Lung (tissue), 12 donors: ENCODE results near the gene CRTAC1. TPM values are rescaled to one million over a fixed set of nuclear protein-coding genes. Genes with fewer than 3 reads are reported as not detected.

Experiments used
- ATAC-seq: fragments of 200-7000 bp; cut with Tn5 transposase; one replicate; pipeline ENCODE4 v1.9.1; 2020; ENCODE audit warnings: moderate number of reproducible peaks; ENCODE audit not compliant: insufficient read depth, low FRiP score
- DNase-seq, 3 donors: peaks; one replicate each; pipeline ENCODE4 v3.0.0-alpha.2; 2013 to 2017
- H3K27ac ChIP-seq, 2 donors: one replicate each; pipeline ENCODE4 v1.5.1; 2013; ENCODE audit warnings: mild to moderate bottlenecking in 2 of 2, moderate library complexity in 2 of 2, control low read depth in 1 of 2, inconsistent platforms in 1 of 2, low read depth in 1 of 2, low read length in 1 of 2
- H3K27me3 ChIP-seq, 3 donors: one replicate each; pipeline ENCODE4 v1.5.1; 2013; ENCODE audit warnings: low read length in 2 of 3; ENCODE audit not compliant: control insufficient read depth in 3 of 3, insufficient read depth in 3 of 3
- H3K36me3 ChIP-seq, 4 donors: one replicate each; pipeline ENCODE4 v1.5.1; 2013; ENCODE audit warnings: low read length in 4 of 4, mild to moderate bottlenecking in 1 of 4, moderate library complexity in 1 of 4; ENCODE audit not compliant: control insufficient read depth in 4 of 4, insufficient read depth in 4 of 4
- H3K4me1 ChIP-seq, 5 donors: one replicate each; pipeline ENCODE4 v1.5.1; 2013; ENCODE audit warnings: low read length in 5 of 5, mild to moderate bottlenecking in 2 of 5, moderate library complexity in 1 of 5; ENCODE audit not compliant: control insufficient read depth in 5 of 5, insufficient read depth in 5 of 5
- H3K4me3 ChIP-seq: one replicate; pipeline ENCODE4 v1.5.1; 2013; ENCODE audit warnings: mild to moderate bottlenecking, control low read depth, moderate library complexity
- H3K9ac ChIP-seq, 2 donors: one replicate each; pipeline ENCODE4 v1.5.1; 2013; ENCODE audit warnings: low read length in 2 of 2, control low read depth in 1 of 2; ENCODE audit not compliant: insufficient read depth in 1 of 2
- H3K9me3 ChIP-seq, 4 donors: one replicate each; pipeline ENCODE4 v1.5.1; 2013; ENCODE audit warnings: low read length in 3 of 4, mild to moderate bottlenecking in 1 of 4, moderate library complexity in 1 of 4; ENCODE audit not compliant: control insufficient read depth in 4 of 4, insufficient read depth in 3 of 4
- WGBS, 2 donors: extraction: QIAGEN DNeasy Blood & Tissue Kit; methylation state at CpG; one replicate each; pipeline ENCODE4 v1.1.7; 2013; 5-methylcytosine and 5-hydroxymethylcytosine counted together
- polyA plus RNA-seq, 2 donors: library from polyadenylated mRNA; stranded (reverse); fragments of 200-250 nt; gene quantifications; one replicate each; pipeline ENCODE4 v1.2.1, GENCODE V29; 2013
- total RNA-seq, 2 donors: library from RNA; depleted of rRNA in 1 of 2; stranded (reverse); fragments of >200 nt in 1 of 2; gene quantifications; one replicate each; pipeline ENCODE4 v1.2.1, GENCODE V29; 2014 to 2021
- TF ChIP-seq, protein P1 (sequence below): IDR thresholded peaks from 2 replicates; pipeline ENCODE4 v1.5.1; 2012; ENCODE audit warnings: mild to moderate bottlenecking; ENCODE audit errors: control extremely low read depth, extremely low read depth
- donor health status: control.
- donor health status: control.
- donor health status: Bipolar disorder and iron deficiency.
- donor health status: healthy.
- donor health status: DM: yes; HTN: yes; CAD: no.

Gene CRTAC1
- total and polyA plus RNA-seq, 4 donors = 45.8 to 82.4 (median 54.3) TPM

DNA sequence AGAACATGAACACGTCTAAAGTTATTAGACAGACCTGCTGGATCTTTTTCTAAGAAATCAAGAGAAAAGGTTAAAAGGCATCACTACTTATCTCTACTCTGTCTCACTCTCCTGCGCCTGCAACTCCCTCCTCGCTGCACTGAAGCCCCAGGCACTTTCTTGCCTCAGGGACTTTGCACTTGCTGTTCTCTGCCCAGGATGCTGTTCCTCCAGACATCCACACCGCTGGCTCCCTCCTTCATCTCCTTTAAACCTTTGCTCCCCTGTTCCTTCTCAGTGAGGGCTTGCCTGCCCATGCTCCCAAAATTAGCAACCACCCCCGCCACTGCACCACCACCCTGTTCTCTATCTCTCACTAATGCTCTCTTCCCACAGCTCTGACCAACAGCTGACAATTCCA is 93.4 kb downstream of the CRTAC1 start:
- no peak for DNase-seq
- H3K9ac ChIP-seq = no peak overlapping the region
- H3K27me3 ChIP-seq = peaks cover 0 to 3% (median 0%) of the 10 kb centered on the region in 3 donors
- no peaks in the 10 kb centered on the region for H3K4me1 ChIP-seq
- H3K9me3 ChIP-seq = peaks cover 0 to 2% (median 0%) of the 10 kb centered on the region in 4 donors
- no peak overlapping the region for H3K27ac ChIP-seq
- no peak overlapping the region for H3K4me3 ChIP-seq
- TF ChIP-seq, protein P1, sequence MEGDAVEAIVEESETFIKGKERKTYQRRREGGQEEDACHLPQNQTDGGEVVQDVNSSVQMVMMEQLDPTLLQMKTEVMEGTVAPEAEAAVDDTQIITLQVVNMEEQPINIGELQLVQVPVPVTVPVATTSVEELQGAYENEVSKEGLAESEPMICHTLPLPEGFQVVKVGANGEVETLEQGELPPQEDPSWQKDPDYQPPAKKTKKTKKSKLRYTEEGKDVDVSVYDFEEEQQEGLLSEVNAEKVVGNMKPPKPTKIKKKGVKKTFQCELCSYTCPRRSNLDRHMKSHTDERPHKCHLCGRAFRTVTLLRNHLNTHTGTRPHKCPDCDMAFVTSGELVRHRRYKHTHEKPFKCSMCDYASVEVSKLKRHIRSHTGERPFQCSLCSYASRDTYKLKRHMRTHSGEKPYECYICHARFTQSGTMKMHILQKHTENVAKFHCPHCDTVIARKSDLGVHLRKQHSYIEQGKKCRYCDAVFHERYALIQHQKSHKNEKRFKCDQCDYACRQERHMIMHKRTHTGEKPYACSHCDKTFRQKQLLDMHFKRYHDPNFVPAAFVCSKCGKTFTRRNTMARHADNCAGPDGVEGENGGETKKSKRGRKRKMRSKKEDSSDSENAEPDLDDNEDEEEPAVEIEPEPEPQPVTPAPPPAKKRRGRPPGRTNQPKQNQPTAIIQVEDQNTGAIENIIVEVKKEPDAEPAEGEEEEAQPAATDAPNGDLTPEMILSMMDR = no peak
- H3K36me3 ChIP-seq = no peaks in the 10 kb centered on the region
- ATAC-seq = no peak
- WGBS, 2 donors = 79 to 89% methylated on average over 5 of the region's 5 CpGs

DNA sequence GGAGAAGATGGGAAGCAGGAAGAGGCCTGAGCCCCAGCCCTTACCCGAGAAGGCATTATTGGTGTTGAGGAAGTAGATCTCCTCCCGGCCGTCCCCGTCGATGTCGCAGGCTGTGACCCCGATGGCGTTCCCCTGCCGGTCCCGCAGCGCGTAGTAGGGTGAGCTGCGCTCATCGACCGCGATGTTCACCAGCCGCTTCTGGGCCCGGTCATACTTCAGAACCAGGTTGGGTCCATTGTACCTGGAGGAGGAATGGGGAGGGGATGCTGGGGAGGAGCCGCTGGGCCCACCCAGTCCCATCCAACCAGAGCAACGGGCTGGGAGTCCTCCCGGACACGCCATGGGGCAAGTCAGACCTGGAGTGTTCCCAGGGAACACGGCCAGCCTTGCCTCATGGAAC is 94.3 kb downstream of the CRTAC1 start:
- WGBS, 2 donors = 92% methylated on average over 23 of the region's 23 CpGs
- H3K27ac ChIP-seq = no peak overlapping the region
- TF ChIP-seq, protein P1 = no peak
- H3K27me3 ChIP-seq = no peaks in the 10 kb centered on the region
- peaks cover 0 to 2% (median 0%) of the 10 kb centered on the region in 4 donors for H3K9me3 ChIP-seq
- ATAC-seq (no peak), DNase-seq (no peak)
- no peak overlapping the region for H3K9ac ChIP-seq
- no peaks in the 10 kb centered on the region for H3K36me3 ChIP-seq
- no peaks in the 10 kb centered on the region for H3K4me1 ChIP-seq
- no peak overlapping the region for H3K4me3 ChIP-seq

- Histone ChIP-seq H3K36me3 (no peaks in the 10 kb centered on the region), H3K27ac (no peak overlapping the region), H3K4me1 (no peaks in the 10 kb centered on the region), H3K4me3 (no peak overlapping the region), H3K9me3 (peaks cover 0 to 2% (median 0%) of the 10 kb centered on the region in 4 donors), H3K9ac (no peak overlapping the region), H3K27me3 (peaks cover 0 to 20% (median 6%) of the 10 kb centered on the region in 3 donors)
- DNase-seq (no peak), ATAC-seq (no peak)
- TF ChIP-seq, protein P1 = no peak
- 85 to 94% methylated on average over 10 of the region's 10 CpGs for WGBS, 2 donors
Measured at GRCh38 chr10:97932932-97933530, 97.4 kb downstream of the CRTAC1 start.

GRCh38 chr10:97931041-97931440 is 99.4 kb downstream of the CRTAC1 start:
- Histone ChIP-seq H3K9me3 (peaks cover 0 to 2% (median 0%) of the 10 kb centered on the region in 4 donors), H3K4me1 (no peaks in the 10 kb centered on the region), H3K4me3 (no peak overlapping the region), H3K36me3 (no peaks in the 10 kb centered on the region), H3K9ac (no peak overlapping the region), H3K27me3 (peaks cover 0 to 20% (median 6%) of the 10 kb centered on the region in 3 donors), H3K27ac (no peak overlapping the region)
- ATAC-seq (no peak), DNase-seq (no peak)
- WGBS, 2 donors = 64 to 68% methylated on average over 4 of the region's 4 CpGs
- TF ChIP-seq, protein P1 = no peak
